ENCODE results near the gene C1QTNF8.

The C1QTNF8 gene

GRCh38 chr16:1077877-1078578, 18.0 kb downstream of the C1QTNF8 start:
- no peaks in the 10 kb centered on the region for H3K4me1 ChIP-seq (ENCODE audit: low read length)
- no peak overlapping the region for H3K4me2 ChIP-seq (ENCODE audit: low read length)
- TF ChIP-seq EZH2phosphoT487 (IDR thresholded peaks at IDR 0.05; ENCODE audit: low read depth), result no peak
- no peak for TF ChIP-seq CTCF (IDR thresholded peaks at IDR 0.05; ENCODE audit: low read depth, low read length)
- H3K4me3 ChIP-seq (ENCODE audit: low read length), result no peak overlapping the region
- H3K27ac ChIP-seq (ENCODE audit: low read length), result no peak overlapping the region
- H3K27me3 ChIP-seq (ENCODE audit: low read depth, low read length), result no peaks in the 10 kb centered on the region
- no peaks in the 10 kb centered on the region for H3K79me2 ChIP-seq (ENCODE audit: low read length)
- no peaks in the 10 kb centered on the region for H3K9me3 ChIP-seq (ENCODE audit: insufficient read depth, low read length)
- no peak overlapping the region for H2AFZ ChIP-seq (ENCODE audit: low read depth, low read length)
- H3K36me3 ChIP-seq (replicated peaks; ENCODE audit: low read depth, low read length), result no peaks in the 10 kb centered on the region
- no peaks in the 10 kb centered on the region for H4K20me1 ChIP-seq (ENCODE audit: insufficient read depth, low read length)
- no peak overlapping the region for H3K9ac ChIP-seq (ENCODE audit: low read length)

GRCh38 chr16:1076801-1077576, 19.1 kb downstream of the C1QTNF8 start:
- Histone ChIP-seq H4K20me1 (ENCODE audit: insufficient read depth, low read length) (no peaks in the 10 kb centered on the region), H3K4me3 (ENCODE audit: low read length) (no peak overlapping the region), H3K36me3 (replicated peaks; ENCODE audit: low read depth, low read length) (no peaks in the 10 kb centered on the region), H3K4me2 (ENCODE audit: low read length) (no peak overlapping the region), H3K27ac (ENCODE audit: low read length) (no peak overlapping the region), H3K27me3 (ENCODE audit: low read depth, low read length) (no peaks in the 10 kb centered on the region), H2AFZ (ENCODE audit: low read depth, low read length) (no peak overlapping the region), H3K9me3 (ENCODE audit: insufficient read depth, low read length) (no peaks in the 10 kb centered on the region), H3K79me2 (ENCODE audit: low read length) (no peaks in the 10 kb centered on the region), H3K9ac (ENCODE audit: low read length) (no peak overlapping the region), H3K4me1 (ENCODE audit: low read length) (no peaks in the 10 kb centered on the region)
- TF ChIP-seq EZH2phosphoT487 (IDR thresholded peaks at IDR 0.05; ENCODE audit: low read depth), result no peak
- TF ChIP-seq CTCF (IDR thresholded peaks at IDR 0.05; ENCODE audit: low read depth, low read length), result no peak

GRCh38 chr16:1075546-1075945, 20.5 kb downstream of the C1QTNF8 start:
- Histone ChIP-seq H3K4me2 (ENCODE audit: low read length) (no peak overlapping the region), H3K4me1 (ENCODE audit: low read length) (no peaks in the 10 kb centered on the region), H3K79me2 (ENCODE audit: low read length) (no peaks in the 10 kb centered on the region), H3K27ac (ENCODE audit: low read length) (no peak overlapping the region), H3K36me3 (replicated peaks; ENCODE audit: low read depth, low read length) (no peaks in the 10 kb centered on the region), H3K9ac (ENCODE audit: low read length) (no peak overlapping the region), H3K9me3 (ENCODE audit: insufficient read depth, low read length) (no peaks in the 10 kb centered on the region), H3K27me3 (ENCODE audit: low read depth, low read length) (no peaks in the 10 kb centered on the region), H3K4me3 (ENCODE audit: low read length) (no peak overlapping the region), H4K20me1 (ENCODE audit: insufficient read depth, low read length) (no peaks in the 10 kb centered on the region), H2AFZ (ENCODE audit: low read depth, low read length) (no peak overlapping the region)
- TF ChIP-seq CTCF (IDR thresholded peaks at IDR 0.05; ENCODE audit: low read depth, low read length) (no peak), EZH2phosphoT487 (IDR thresholded peaks at IDR 0.05; ENCODE audit: low read depth) (no peak)

- H3K36me3 ChIP-seq (replicated peaks; ENCODE audit: low read depth, low read length), result no peaks in the 10 kb centered on the region
- TF ChIP-seq CTCF (IDR thresholded peaks at IDR 0.05; ENCODE audit: low read depth, low read length) (no peak), EZH2phosphoT487 (IDR thresholded peaks at IDR 0.05; ENCODE audit: low read depth) (no peak)
- H3K9me3 ChIP-seq (ENCODE audit: insufficient read depth, low read length), result no peaks in the 10 kb centered on the region
- H3K4me3 ChIP-seq (ENCODE audit: low read length), result no peak overlapping the region
- H2AFZ ChIP-seq (ENCODE audit: low read depth, low read length), result no peak overlapping the region
- no peaks in the 10 kb centered on the region for H3K79me2 ChIP-seq (ENCODE audit: low read length)
- H3K4me2 ChIP-seq (ENCODE audit: low read length), result no peak overlapping the region
- no peak overlapping the region for H3K9ac ChIP-seq (ENCODE audit: low read length)
- no peaks in the 10 kb centered on the region for H4K20me1 ChIP-seq (ENCODE audit: insufficient read depth, low read length)
- H3K27ac ChIP-seq (ENCODE audit: low read length), result no peak overlapping the region
- H3K4me1 ChIP-seq (ENCODE audit: low read length), result no peaks in the 10 kb centered on the region
- no peaks in the 10 kb centered on the region for H3K27me3 ChIP-seq (ENCODE audit: low read depth, low read length)
Observed at GRCh38 chr16:1074379-1074649, 21.7 kb downstream of the C1QTNF8 start.

All from OCI-LY3 (cell line).